NCI-H2196 treated with DMSO at 0.1 percent for 48 hours (cell line): Measurements from ENCODE around the gene ZCCHC13.
"Not testable (repeated sequence)": the region's sequence is repeated elsewhere in the genome, so short reads cannot be mapped to it uniquely, and the experiment has no call there.

ENCODE experiments used
- DNase-seq: peaks from one replicate; lab custom pipeline; 2025; ENCODE audit not compliant: unreplicated experiment; lab: John Stamatoyannopoulos, UW

ZCCHC13 gene

GRCh38 chrX:74304016-74304415, at the start of gene ZCCHC13:
Gene ZCCHC13, plus strand, starts transcription at chrX:74304180. Its CDS starts 87 bp downstream, at chrX:74304267.
- DNase-seq, result no peak

GRCh38 chrX:74258111-74258510, 45.9 kb upstream of the ZCCHC13 start:
- DNase-seq, result not testable (repeated sequence)

- no peak for DNase-seq
Measured at GRCh38 chrX:74259885-74260491, 44.0 kb upstream of the ZCCHC13 start.

- no peak for DNase-seq
Measured at GRCh38 chrX:74262452-74263209, 41.3 kb upstream of the ZCCHC13 start.

GRCh38 chrX:74270393-74270792, 33.6 kb upstream of the ZCCHC13 start:
- DNase-seq, result no peak

GRCh38 chrX:74272230-74272629, 31.8 kb upstream of the ZCCHC13 start:
- no peak for DNase-seq

GRCh38 chrX:74274516-74274915, 29.5 kb upstream of the ZCCHC13 start:
- no peak for DNase-seq

- no peak for DNase-seq
Measured at GRCh38 chrX:74277320-74277719, 26.7 kb upstream of the ZCCHC13 start.

- no peak for DNase-seq
Measured at GRCh38 chrX:74277846-74278245, 26.1 kb upstream of the ZCCHC13 start.

GRCh38 chrX:74280759-74281158, 23.2 kb upstream of the ZCCHC13 start:
- no peak for DNase-seq

GRCh38 chrX:74284391-74284952, 19.5 kb upstream of the ZCCHC13 start:
- DNase-seq, result no peak

GRCh38 chrX:74286950-74287740, 16.8 kb upstream of the ZCCHC13 start:
- no peak for DNase-seq

- no peak for DNase-seq
Measured at GRCh38 chrX:74291577-74291963, 12.4 kb upstream of the ZCCHC13 start.

GRCh38 chrX:74291964-74292807, 11.8 kb upstream of the ZCCHC13 start:
- peak; percentile 84 for DNase-seq

GRCh38 chrX:74292808-74293123, 11.2 kb upstream of the ZCCHC13 start:
- no peak for DNase-seq

GRCh38 chrX:74293343-74293946, 10.5 kb upstream of the ZCCHC13 start:
- peak; percentile 29 for DNase-seq

GRCh38 chrX:74295101-74295500, 8.9 kb upstream of the ZCCHC13 start:
- DNase-seq, result no peak

- no peak for DNase-seq
Measured at GRCh38 chrX:74297766-74298165, 6.2 kb upstream of the ZCCHC13 start.

GRCh38 chrX:74300869-74301268, 3.1 kb upstream of the ZCCHC13 start:
- DNase-seq, result no peak

GRCh38 chrX:74318672-74319071, 14.7 kb downstream of the ZCCHC13 start:
- DNase-seq, result no peak
